CD4-positive, alpha-beta T cell treated with Interferon alpha-2 for 1 hour (primary cell): ENCODE data around the gene LAMP2.

ENCODE experiments used
- DNase-seq, 2 donors: peaks; one replicate each; pipeline ENCODE4 v3.0.0-alpha.2; 2020 to 2022

Gene LAMP2

GRCh38 chrX:120453985-120454384, 15.1 kb downstream of the LAMP2 start:
- DNase-seq = no peak

GRCh38 chrX:120452131-120452530, 17.0 kb downstream of the LAMP2 start:
- DNase-seq = no peak

- peak in 1 of 2 donors; percentile 36 for DNase-seq
Measured at GRCh38 chrX:120450163-120450562, 18.9 kb downstream of the LAMP2 start.

GRCh38 chrX:120446498-120446897, 22.6 kb downstream of the LAMP2 start:
- no peak for DNase-seq

- no peak for DNase-seq
Measured at GRCh38 chrX:120439921-120440320, 29.2 kb downstream of the LAMP2 start.

GRCh38 chrX:120429776-120430540, 39.1 kb downstream of the LAMP2 start:
- DNase-seq = no peak

- peak in 1 of 2 donors; percentile 2 for DNase-seq
Measured at GRCh38 chrX:120428309-120428708, 40.8 kb downstream of the LAMP2 start.

- DNase-seq = no peak
Measured at GRCh38 chrX:120426599-120426998, 42.5 kb downstream of the LAMP2 start.

- peak; percentile 2 to 19 for DNase-seq
Measured at GRCh38 chrX:120419463-120419862, 49.6 kb downstream of the LAMP2 start.

- no peak for DNase-seq
Measured at GRCh38 chrX:120408168-120408567, 60.9 kb downstream of the LAMP2 start.

- no peak for DNase-seq
Measured at GRCh38 chrX:120406638-120407037, 62.5 kb downstream of the LAMP2 start.

GRCh38 chrX:120402369-120402768, 66.7 kb downstream of the LAMP2 start:
- DNase-seq = no peak

GRCh38 chrX:120401301-120401700, 67.8 kb downstream of the LAMP2 start:
- no peak for DNase-seq

GRCh38 chrX:120380699-120381098, 88.4 kb downstream of the LAMP2 start:
- DNase-seq = peak; percentile 25 to 59

- DNase-seq = no peak
Measured at GRCh38 chrX:120379937-120380681, 89.0 kb downstream of the LAMP2 start.

GRCh38 chrX:120378570-120378969, 90.5 kb downstream of the LAMP2 start:
- no peak for DNase-seq
